GM13977 (cell line): ENCODE measurements around the gene EXOC6B.

Experiments
- DNase-seq: peaks from one replicate; pipeline ENCODE4 v3.0.0; 2012; ENCODE audit warnings: low spot score
- in situ Hi-C: fragments of 300-500 bp; cut with MboI; formaldehyde crosslinking; loops from one replicate; pipeline ENCODE4 v1.12.0; 2022; ENCODE audit warnings: low sequenced_read_pairs, low pct_unique_long_range_greater_than_20kb, mixed read lengths, inconsistent platforms; ENCODE audit not compliant: unreplicated experiment
- TF ChIP-seq, protein P1 (sequence below): IDR thresholded peaks from 2 replicates; pipeline ENCODE4 v1.5.1; 2012; ENCODE audit warnings: mild to moderate bottlenecking, control low read depth; ENCODE audit not compliant: insufficient read depth; ENCODE audit errors: extremely low read depth, missing control alignments

EXOC6B gene

DNA sequence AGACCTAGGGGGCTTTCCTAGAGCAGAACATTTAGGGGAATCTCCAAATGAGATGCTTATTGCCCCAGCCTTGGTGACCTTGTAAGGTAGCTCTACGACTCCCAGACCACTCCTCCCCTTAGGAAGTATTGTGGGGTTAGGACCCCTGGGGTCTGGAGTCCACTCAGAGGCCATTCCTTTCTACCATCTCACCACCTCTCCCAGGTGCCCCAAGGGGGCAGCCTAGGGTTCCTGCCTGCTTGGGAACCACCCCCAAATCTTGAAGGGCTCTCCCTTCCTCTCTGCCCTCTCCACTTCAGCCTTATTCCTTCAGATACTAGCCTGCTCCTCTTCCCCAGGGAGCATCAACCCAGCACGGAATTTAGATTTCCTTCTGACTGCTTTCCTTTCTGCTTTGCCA, 17.5 kb upstream of the EXOC6B start:
- TF ChIP-seq, protein P1, sequence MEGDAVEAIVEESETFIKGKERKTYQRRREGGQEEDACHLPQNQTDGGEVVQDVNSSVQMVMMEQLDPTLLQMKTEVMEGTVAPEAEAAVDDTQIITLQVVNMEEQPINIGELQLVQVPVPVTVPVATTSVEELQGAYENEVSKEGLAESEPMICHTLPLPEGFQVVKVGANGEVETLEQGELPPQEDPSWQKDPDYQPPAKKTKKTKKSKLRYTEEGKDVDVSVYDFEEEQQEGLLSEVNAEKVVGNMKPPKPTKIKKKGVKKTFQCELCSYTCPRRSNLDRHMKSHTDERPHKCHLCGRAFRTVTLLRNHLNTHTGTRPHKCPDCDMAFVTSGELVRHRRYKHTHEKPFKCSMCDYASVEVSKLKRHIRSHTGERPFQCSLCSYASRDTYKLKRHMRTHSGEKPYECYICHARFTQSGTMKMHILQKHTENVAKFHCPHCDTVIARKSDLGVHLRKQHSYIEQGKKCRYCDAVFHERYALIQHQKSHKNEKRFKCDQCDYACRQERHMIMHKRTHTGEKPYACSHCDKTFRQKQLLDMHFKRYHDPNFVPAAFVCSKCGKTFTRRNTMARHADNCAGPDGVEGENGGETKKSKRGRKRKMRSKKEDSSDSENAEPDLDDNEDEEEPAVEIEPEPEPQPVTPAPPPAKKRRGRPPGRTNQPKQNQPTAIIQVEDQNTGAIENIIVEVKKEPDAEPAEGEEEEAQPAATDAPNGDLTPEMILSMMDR: no peak
- no peak for DNase-seq
- in situ Hi-C loops: no loop called here

DNA sequence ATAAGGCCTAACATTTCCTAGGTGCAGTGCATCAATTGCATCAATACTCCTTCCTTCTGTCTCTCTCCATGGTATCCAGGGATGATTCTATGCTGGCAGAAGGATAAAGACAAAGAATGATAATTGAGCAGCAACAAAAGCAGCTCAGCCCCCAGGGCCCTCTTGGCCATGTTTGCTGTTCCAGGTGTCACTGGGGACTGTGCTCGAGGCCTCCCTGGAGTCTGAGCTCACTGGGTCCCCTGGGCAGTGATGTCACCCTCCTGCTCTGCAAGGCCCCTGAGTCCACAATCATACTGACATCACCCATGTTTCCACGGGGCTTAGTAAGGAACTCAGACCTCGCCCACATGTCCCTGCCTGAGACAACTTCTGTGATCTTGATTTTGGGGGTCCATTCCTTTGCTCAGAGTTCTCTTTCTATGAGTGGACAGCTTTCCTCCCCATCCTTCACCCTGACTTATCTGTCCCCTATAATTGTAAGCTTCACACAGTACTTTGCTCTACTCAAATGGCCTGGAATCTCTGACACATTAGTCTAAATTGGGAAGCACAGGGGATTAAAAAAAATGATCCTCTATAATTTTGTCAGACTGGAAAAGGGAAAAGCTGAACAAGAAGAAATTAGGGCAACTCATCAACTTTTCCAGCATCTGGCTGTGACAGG, 15.8 kb upstream of the EXOC6B start:
- TF ChIP-seq, protein P1: no peak
- in situ Hi-C loops: no loop called here
- no peak for DNase-seq

DNA sequence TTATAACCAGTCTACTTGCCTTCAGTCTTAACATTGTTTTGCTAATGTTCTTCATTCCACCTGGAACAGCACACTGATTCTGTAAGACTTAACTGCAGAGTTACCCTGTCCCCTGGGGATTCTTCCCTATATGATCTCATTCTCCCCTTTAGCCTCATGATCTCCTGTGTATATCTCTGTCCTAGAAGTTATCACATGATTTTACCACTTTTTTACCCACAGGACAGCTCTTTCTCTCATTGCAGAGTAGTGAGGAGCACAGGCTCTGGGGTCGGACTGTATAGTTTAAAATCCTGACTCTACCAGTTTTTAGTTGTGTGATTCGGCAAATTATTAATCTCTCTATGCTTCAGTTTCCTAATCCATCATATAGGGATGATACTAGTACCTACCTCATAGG, 14.2 kb upstream of the EXOC6B start:
- TF ChIP-seq, protein P1: no peak
- in situ Hi-C loops: no loop called here
- no peak for DNase-seq

DNA sequence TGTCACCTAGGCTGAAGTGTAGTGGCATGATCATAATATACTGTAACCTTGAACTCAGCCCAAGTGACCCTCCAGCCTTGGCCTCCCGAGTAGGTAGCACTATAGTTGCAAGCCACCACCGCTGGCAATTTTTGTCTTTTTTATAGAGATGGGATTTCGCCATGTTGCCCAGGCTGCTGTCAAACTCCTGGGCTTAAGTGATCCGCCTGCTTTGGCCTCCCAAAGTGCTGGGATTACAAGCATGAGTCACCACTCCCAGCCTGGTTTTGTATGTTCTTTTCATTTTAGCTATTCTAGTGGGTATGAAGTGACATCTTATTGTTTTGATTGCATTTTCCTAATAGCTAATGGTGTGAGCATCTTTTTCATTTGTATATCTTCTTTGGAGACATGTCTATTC, 11.3 kb upstream of the EXOC6B start:
- in situ Hi-C loops: no loop called here
- TF ChIP-seq, protein P1: no peak

DNA sequence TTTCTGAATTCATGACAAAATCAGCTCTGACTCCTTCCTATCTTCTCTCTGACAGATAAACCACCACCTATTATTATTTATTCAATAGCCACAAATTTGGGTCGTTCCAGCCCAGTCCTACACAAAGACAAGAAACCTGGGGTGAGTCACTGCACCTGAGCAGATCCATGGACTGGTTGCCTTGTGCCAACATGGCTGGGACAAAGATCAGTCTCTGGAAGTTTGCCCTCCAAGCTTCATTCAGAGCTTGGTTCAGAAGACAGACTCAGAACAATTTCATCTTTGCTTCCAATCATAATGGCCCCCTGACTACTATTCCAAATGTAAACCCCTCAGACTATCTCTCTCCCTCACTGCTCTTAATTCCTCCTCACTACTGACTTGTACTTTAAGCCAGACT, 9.6 kb upstream of the EXOC6B start:
- TF ChIP-seq, protein P1: no peak
- no peak for DNase-seq
- in situ Hi-C loops: no loop called here

More for the DNA sequence above, 11.3 kb upstream of the EXOC6B start:
- no peak for DNase-seq

DNA sequence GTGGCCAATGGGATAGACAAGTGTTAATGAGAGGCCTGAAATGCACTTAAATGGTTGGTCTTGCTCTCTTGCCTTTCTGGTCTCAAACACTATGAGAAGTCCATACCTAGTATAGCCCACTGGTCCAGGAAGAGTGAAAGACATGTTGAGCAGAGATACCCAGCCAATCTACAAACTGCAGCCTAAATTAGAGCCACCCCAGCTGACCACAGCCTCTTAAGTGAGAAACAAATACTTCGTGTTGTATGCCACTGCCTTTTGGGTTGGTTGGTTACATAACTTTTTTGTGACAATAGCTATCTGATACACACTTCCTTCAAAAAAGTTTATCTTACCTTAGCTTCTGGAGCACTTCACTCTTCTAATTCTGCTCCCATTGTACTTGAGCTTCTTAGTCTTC, 8.8 kb upstream of the EXOC6B start:
- TF ChIP-seq, protein P1: no peak
- DNase-seq: no peak
- in situ Hi-C loops: no loop called here
